GM13977 (cell line): ENCODE results near the gene ARAP2.

ENCODE experiments used
- DNase-seq: peaks from one replicate; pipeline ENCODE4 v3.0.0; 2012; ENCODE audit warnings: low spot score
- CTCF ChIP-seq: IDR thresholded peaks from 2 replicates; pipeline ENCODE4 v1.5.1; 2012; ENCODE audit warnings: mild to moderate bottlenecking, control low read depth; ENCODE audit not compliant: insufficient read depth; ENCODE audit errors: extremely low read depth, missing control alignments
- in situ Hi-C: fragments of 300-500 bp; cut with MboI; formaldehyde crosslinking; loops from one replicate; pipeline ENCODE4 v1.12.0; 2022; ENCODE audit warnings: low sequenced_read_pairs, low pct_unique_long_range_greater_than_20kb, mixed read lengths, inconsistent platforms; ENCODE audit not compliant: unreplicated experiment

The ARAP2 gene

GRCh38 chr4:36137336-36137735 is 107.0 kb downstream of the ARAP2 start:
- no peak for DNase-seq
- TF ChIP-seq CTCF, result no peak
- in situ Hi-C loops, result no loop called here

- in situ Hi-C loops, result no loop called here
- no peak for DNase-seq
- TF ChIP-seq CTCF, result no peak
Measured at GRCh38 chr4:36133658-36134057, 110.7 kb downstream of the ARAP2 start.

- no peak for TF ChIP-seq CTCF
- DNase-seq, result no peak
- in situ Hi-C loops, result no loop called here
Measured at GRCh38 chr4:36133086-36133485, 111.2 kb downstream of the ARAP2 start.

- in situ Hi-C loops, result no loop called here
- DNase-seq, result no peak
- no peak for TF ChIP-seq CTCF
Measured at GRCh38 chr4:36130641-36131040, 113.7 kb downstream of the ARAP2 start.

GRCh38 chr4:36128689-36129088 is 115.6 kb downstream of the ARAP2 start:
- in situ Hi-C loops, result no loop called here
- DNase-seq, result no peak
- no peak for TF ChIP-seq CTCF

GRCh38 chr4:36123906-36124305 is 120.4 kb downstream of the ARAP2 start:
- no peak for DNase-seq
- no peak for TF ChIP-seq CTCF
- in situ Hi-C loops, result no loop called here

GRCh38 chr4:36115312-36115711 is 129.0 kb downstream of the ARAP2 start:
- in situ Hi-C loops, result no loop called here
- TF ChIP-seq CTCF, result no peak

More at GRCh38 chr4:36115312-36115711, 129.0 kb downstream of the ARAP2 start:
- no peak for DNase-seq
